Osteocyte (in vitro differentiated cells): ENCODE data around the gene MYO5B. TPM values are rescaled to one million over a fixed set of nuclear protein-coding genes. Genes with fewer than 3 reads are reported as not detected.

ENCODE experiments used
- DNase-seq: peaks from one replicate; pipeline ENCODE4 v3.0.0; 2021; ENCODE audit warnings: mixed read lengths; ENCODE audit not compliant: unreplicated experiment; ENCODE audit errors: extremely low spot score
- H3K27ac Mint-ChIP-seq: one replicate; pipeline ENCODE4 v1.8.0; 2021; ENCODE audit warnings: mild to moderate bottlenecking, mixed read lengths; ENCODE audit not compliant: unreplicated experiment
- H3K27me3 Mint-ChIP-seq: one replicate; pipeline ENCODE4 v1.8.0; 2021; ENCODE audit warnings: mixed read lengths; ENCODE audit not compliant: unreplicated experiment
- H3K36me3 Mint-ChIP-seq: one replicate; pipeline ENCODE4 v1.8.0; 2021; ENCODE audit warnings: mixed read lengths; ENCODE audit not compliant: unreplicated experiment
- H3K4me1 Mint-ChIP-seq: one replicate; pipeline ENCODE4 v1.8.0; 2021; ENCODE audit warnings: mixed read lengths; ENCODE audit not compliant: unreplicated experiment
- H3K4me3 Mint-ChIP-seq: one replicate; pipeline ENCODE4 v1.8.0; 2021; ENCODE audit warnings: mild to moderate bottlenecking, moderate library complexity, mixed read lengths; ENCODE audit not compliant: unreplicated experiment
- H3K9me3 Mint-ChIP-seq: one replicate; pipeline ENCODE4 v1.8.0; 2021; ENCODE audit warnings: mixed read lengths; ENCODE audit not compliant: unreplicated experiment
- total RNA-seq: library from RNA; stranded (reverse); gene quantifications from 2 replicates; pipeline ENCODE4 v1.2.1, GENCODE V29; 2021
- TF ChIP-seq, protein P1 (sequence below): fragments of 200-600 bp; sonication (generic); IDR thresholded peaks from 2 replicates; pipeline ENCODE4 v1.5.0; 2021; ENCODE audit warnings: antibody characterized with exemption, mild to moderate bottlenecking, moderate library complexity

The MYO5B gene
- total RNA-seq, 1 donor from 2014 or later = not detected

DNA sequence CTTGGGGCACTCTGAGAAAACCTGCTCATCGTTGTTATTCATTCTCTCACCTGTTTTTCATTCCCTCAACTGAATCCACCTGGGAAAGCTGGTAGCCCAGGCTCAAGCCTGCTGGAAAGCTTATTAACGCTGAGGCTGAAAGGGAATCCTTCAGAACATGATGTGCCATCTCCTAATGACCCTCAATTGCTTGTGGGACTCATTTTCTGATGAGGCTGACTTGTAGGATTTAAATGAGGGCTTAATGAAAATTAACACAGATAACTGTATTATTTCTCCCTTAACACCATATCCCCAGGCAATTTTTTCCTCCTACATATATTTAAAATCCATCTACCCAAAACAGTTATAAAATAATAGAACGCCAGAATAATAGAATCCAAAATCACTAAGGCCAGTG lies 218.9 kb downstream of the MYO5B start:
- TF ChIP-seq, protein P1, sequence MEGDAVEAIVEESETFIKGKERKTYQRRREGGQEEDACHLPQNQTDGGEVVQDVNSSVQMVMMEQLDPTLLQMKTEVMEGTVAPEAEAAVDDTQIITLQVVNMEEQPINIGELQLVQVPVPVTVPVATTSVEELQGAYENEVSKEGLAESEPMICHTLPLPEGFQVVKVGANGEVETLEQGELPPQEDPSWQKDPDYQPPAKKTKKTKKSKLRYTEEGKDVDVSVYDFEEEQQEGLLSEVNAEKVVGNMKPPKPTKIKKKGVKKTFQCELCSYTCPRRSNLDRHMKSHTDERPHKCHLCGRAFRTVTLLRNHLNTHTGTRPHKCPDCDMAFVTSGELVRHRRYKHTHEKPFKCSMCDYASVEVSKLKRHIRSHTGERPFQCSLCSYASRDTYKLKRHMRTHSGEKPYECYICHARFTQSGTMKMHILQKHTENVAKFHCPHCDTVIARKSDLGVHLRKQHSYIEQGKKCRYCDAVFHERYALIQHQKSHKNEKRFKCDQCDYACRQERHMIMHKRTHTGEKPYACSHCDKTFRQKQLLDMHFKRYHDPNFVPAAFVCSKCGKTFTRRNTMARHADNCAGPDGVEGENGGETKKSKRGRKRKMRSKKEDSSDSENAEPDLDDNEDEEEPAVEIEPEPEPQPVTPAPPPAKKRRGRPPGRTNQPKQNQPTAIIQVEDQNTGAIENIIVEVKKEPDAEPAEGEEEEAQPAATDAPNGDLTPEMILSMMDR = no peak
- H3K27ac Mint-ChIP-seq = no peak overlapping the region
- H3K4me1 Mint-ChIP-seq = no peaks in the 10 kb centered on the region
- no peaks in the 10 kb centered on the region for H3K9me3 Mint-ChIP-seq
- DNase-seq = no peak
- H3K4me3 Mint-ChIP-seq = no peak overlapping the region
- H3K27me3 Mint-ChIP-seq = peaks cover 3% of the 10 kb centered on the region
- no peaks in the 10 kb centered on the region for H3K36me3 Mint-ChIP-seq

DNA sequence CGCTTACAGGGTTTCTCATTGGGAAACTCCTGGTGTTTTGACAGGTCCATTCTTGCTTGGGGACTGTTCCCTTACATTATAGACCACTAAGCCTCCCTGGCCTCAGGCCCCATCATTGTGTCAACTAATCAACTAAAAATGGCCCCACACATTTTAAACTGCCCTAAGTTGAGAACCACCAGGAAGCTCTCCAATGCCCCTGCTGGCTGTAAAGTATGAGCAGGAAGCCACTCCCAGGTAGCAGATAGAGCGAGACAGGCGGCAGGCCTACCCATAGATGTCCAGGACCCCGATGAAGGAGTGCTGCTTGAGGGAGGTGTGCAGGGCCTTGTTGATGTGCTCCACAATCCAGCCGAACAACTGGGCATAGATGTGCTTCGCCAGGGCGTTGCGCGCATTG lies 220.9 kb downstream of the MYO5B start:
- no peaks in the 10 kb centered on the region for H3K36me3 Mint-ChIP-seq
- H3K9me3 Mint-ChIP-seq = no peaks in the 10 kb centered on the region
- H3K4me1 Mint-ChIP-seq = no peaks in the 10 kb centered on the region
- TF ChIP-seq, protein P1 = no peak
- no peak overlapping the region for H3K27ac Mint-ChIP-seq
- H3K4me3 Mint-ChIP-seq = no peak overlapping the region
- no peaks in the 10 kb centered on the region for H3K27me3 Mint-ChIP-seq
- DNase-seq = no peak

DNA sequence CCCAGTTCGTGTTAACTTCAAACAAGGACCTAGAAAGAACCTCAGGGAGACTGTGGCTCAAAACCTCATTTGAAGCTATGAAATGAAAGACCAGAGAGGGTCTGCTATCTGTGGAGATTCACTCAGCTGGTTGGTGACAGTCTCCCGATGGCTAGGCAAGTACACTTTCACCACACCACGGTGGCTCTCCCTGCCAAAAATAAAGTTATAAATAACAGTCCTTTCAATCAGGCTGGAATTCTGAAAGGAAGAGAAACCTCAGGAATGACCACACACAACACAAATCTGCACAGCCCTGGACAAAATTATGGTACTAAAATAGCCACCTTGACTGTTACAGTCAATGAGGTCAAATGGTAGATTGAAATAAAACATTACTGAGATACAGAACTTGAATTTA lies 221.4 kb downstream of the MYO5B start:
- Mint-ChIP-seq H3K9me3 (no peaks in the 10 kb centered on the region), H3K4me3 (no peak overlapping the region), H3K36me3 (no peaks in the 10 kb centered on the region), H3K4me1 (no peaks in the 10 kb centered on the region), H3K27me3 (no peaks in the 10 kb centered on the region), H3K27ac (no peak overlapping the region)
- TF ChIP-seq, protein P1 = no peak
- DNase-seq = no peak

DNA sequence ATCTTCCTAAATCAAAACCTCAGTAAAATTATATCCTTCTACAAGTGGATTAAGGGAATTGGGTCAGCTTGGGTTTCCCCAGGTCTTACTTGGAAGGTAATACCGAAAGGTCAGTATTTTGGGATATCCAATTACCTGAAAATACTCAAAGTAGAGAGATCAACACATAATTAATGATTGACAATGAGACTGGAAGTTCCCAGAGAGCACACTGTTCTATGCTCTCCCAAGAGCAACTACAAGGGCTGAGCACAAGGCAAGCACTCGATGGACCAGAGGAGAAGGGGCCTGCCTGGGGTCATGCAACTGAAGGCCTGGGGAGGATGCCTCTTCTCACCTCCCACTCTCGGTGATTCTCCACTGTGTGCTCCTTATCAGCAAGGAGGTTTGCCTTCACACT lies 222.4 kb downstream of the MYO5B start:
- no peak for DNase-seq
- Mint-ChIP-seq H3K4me3 (no peak overlapping the region), H3K27ac (no peak overlapping the region), H3K36me3 (no peaks in the 10 kb centered on the region), H3K9me3 (no peaks in the 10 kb centered on the region), H3K4me1 (no peaks in the 10 kb centered on the region), H3K27me3 (peaks cover 4% of the 10 kb centered on the region)
- TF ChIP-seq, protein P1 = no peak

DNA sequence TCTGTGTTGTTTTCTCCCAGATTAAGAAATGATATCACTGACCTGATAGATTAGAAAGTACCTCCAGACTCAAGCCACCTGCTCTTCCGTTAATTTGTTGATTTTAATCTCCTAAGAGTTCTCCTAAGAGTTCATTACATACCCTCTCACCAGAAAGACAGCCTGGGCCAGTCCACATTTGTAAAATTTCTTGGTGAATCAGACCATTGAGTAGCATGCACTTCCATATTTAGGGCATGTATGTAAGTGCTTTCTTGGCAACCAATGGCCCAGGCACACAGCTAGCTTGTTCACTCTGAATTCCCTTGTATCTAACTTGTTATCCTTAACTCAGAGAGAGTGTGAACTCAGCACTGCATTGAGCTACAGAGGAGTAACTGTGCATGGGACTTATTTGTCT lies 223.5 kb downstream of the MYO5B start:
- Mint-ChIP-seq H3K4me1 (no peaks in the 10 kb centered on the region), H3K27me3 (peaks cover 4% of the 10 kb centered on the region), H3K4me3 (no peak overlapping the region), H3K9me3 (no peaks in the 10 kb centered on the region), H3K36me3 (no peaks in the 10 kb centered on the region), H3K27ac (no peak overlapping the region)
- TF ChIP-seq, protein P1 = no peak
- DNase-seq = no peak
